ENCODE results near the gene KDM5A.

DNA sequence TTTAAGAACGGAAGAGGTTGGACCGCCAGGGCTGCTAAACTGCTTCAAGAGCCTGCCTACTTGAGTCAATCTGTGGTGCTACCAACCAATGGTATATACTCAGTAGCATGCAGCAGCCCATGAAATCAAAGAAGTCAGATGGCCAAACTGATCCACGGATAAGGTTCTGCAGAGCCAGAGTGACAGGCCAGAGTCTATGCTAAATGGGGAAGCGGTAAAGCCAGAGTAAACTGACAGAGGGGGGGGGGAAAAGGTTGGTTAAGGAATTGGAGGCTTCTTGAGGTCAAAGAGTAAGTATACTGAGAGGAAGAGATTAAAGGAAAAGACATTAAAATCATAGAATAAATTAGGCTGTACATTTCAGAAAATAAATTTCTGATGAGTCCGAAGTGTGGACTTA, 111.1 kb downstream of the KDM5A start:
- TF ChIP-seq, protein P1, sequence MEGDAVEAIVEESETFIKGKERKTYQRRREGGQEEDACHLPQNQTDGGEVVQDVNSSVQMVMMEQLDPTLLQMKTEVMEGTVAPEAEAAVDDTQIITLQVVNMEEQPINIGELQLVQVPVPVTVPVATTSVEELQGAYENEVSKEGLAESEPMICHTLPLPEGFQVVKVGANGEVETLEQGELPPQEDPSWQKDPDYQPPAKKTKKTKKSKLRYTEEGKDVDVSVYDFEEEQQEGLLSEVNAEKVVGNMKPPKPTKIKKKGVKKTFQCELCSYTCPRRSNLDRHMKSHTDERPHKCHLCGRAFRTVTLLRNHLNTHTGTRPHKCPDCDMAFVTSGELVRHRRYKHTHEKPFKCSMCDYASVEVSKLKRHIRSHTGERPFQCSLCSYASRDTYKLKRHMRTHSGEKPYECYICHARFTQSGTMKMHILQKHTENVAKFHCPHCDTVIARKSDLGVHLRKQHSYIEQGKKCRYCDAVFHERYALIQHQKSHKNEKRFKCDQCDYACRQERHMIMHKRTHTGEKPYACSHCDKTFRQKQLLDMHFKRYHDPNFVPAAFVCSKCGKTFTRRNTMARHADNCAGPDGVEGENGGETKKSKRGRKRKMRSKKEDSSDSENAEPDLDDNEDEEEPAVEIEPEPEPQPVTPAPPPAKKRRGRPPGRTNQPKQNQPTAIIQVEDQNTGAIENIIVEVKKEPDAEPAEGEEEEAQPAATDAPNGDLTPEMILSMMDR (IDR thresholded peaks at IDR 0.05; ENCODE audit: insufficient read depth, low read depth, low read length): no peak
- no peak for TF ChIP-seq EZH2 (IDR thresholded peaks at IDR 0.05; ENCODE audit: insufficient read depth, low read length)
